Spleen (tissue), 11 donors: ENCODE results near the gene TESMIN. TPM values are rescaled to one million over a fixed set of nuclear protein-coding genes. Genes with fewer than 3 reads are reported as not detected.

Experiments used
- DNase-seq: peaks from one replicate; pipeline ENCODE4 v3.0.0-alpha.2; 2020
- H3K27ac ChIP-seq, 8 donors: fragments of 200-600 bp; sonication (generic) in 7 of 8; 1 replicate in 4 of 8; 2 replicates in 4 of 8; pipeline versions ENCODE4 v1.5.0 to v1.8.0; 2016 to 2021; ENCODE audit warnings: inconsistent platforms in 4 of 8, mild to moderate bottlenecking in 4 of 8, moderate library complexity in 1 of 8
- H3K27me3 ChIP-seq, 7 donors: fragments of 200-600 bp; sonication (generic) in 6 of 7; replicated peaks in 1 of 7; 1 replicate in 4 of 7; 2 replicates in 3 of 7; pipeline versions ENCODE4 v1.5.0 to v1.8.0; 2016 to 2021; ENCODE audit warnings: inconsistent platforms in 3 of 7, mild to moderate bottlenecking in 1 of 7
- H3K36me3 ChIP-seq, 6 donors: fragments of 200-600 bp; sonication (generic) in 5 of 6; 1 replicate in 4 of 6; 2 replicates in 2 of 6; pipeline versions ENCODE4 v1.5.0 to v1.8.0; 2016 to 2021; ENCODE audit warnings: inconsistent platforms in 2 of 6
- H3K4me1 ChIP-seq, 6 donors: fragments of 200-600 bp; sonication (generic) in 5 of 6; 1 replicate in 3 of 6; 2 replicates in 3 of 6; pipeline versions ENCODE4 v1.5.0 to v1.8.0; 2016 to 2021; ENCODE audit warnings: inconsistent platforms in 3 of 6
- H3K4me3 ChIP-seq, 8 donors: fragments of 200-600 bp; sonication (generic) in 7 of 8; 1 replicate in 4 of 8; 2 replicates in 4 of 8; pipeline versions ENCODE4 v1.5.0 to v1.8.0; 2016 to 2021; ENCODE audit warnings: inconsistent platforms in 4 of 8, mild to moderate bottlenecking in 4 of 8, moderate library complexity in 2 of 8
- H3K9me3 ChIP-seq, 8 donors: fragments of 200-600 bp; sonication (generic) in 7 of 8; 1 replicate in 4 of 8; 2 replicates in 4 of 8; pipeline versions ENCODE4 v1.5.0 to v1.8.0; 2016 to 2021; ENCODE audit warnings: inconsistent platforms in 4 of 8
- CTCF ChIP-seq, 11 experiments: fragments of 200-600 bp in 7 of 11; fragments of 450-650 bp in 4 of 11; sonication (generic) in 4 of 11; IDR thresholded peaks in 8 of 11; conservative IDR thresholded peaks in 3 of 11; 1 replicate in 7 of 11; 2 replicates in 4 of 11; pipeline versions ENCODE4 v1.4.0 to v1.8.0; 2016 to 2021; ENCODE audit warnings: antibody characterized with exemption in 11 of 11, inconsistent platforms in 4 of 11, mild to moderate bottlenecking in 1 of 11
- POLR2A ChIP-seq, 3 donors: fragments of 450-650 bp; IDR thresholded peaks; one replicate each; pipeline ENCODE4 v1.5.1; 2017; ENCODE audit warnings: antibody characterized with exemption in 3 of 3, mild to moderate bottlenecking in 1 of 3
- POLR2AphosphoS5 ChIP-seq, 3 donors: sonication (generic); formaldehyde crosslinking; IDR thresholded peaks; one replicate each; pipeline ENCODE4 v1.5.1; 2017; ENCODE audit warnings: antibody characterized with exemption in 3 of 3
- WGBS, 5 donors: extraction: QIAGEN DNeasy Blood & Tissue Kit in 3 of 5; methylation state at CpG; one replicate each; pipeline versions ENCODE4 v1.1.5 to v1.1.7; 2013 to 2018; 5-methylcytosine and 5-hydroxymethylcytosine counted together
- intact Hi-C: fragments of 100-400 bp; cut with DNase I; formaldehyde crosslinking; loops from one replicate; pipeline ENCODE4 v1.15.0; 2023; ENCODE audit warnings: low total_unique reads
- polyA plus RNA-seq, 3 donors: library from polyadenylated mRNA; stranded (reverse); fragments of 200-250 nt; gene quantifications; one replicate each; pipeline ENCODE4 v1.2.1, GENCODE V29; 2013
- total RNA-seq, 7 donors: library from RNA; depleted of rRNA in 3 of 7; stranded (reverse); fragments of >200 nt in 3 of 7; fragmentation: NEBNext Ultra II Directional in 4 of 7; extraction: Animal tissue kit (Norgen Biotek cat#: 25700) in 4 of 7; gene quantifications; one replicate each; pipeline versions ENCODE4 v1.1.0 to v1.2.1, GENCODE V29; 2016 to 2021
- donor health status: healthy with polysubstance abuse.
- donor health status: DM: no; HTN: no; CAD: no; lungs with moderate emphysema.
- donor health status: DM: no; HTN: no; CAD: no.
- donor health status: Bipolar disorder and iron deficiency.
- donor health status: healthy.
- donor health status: DM: no; HTN: no; CAD: no.
- donor health status: DM: yes; HTN: yes; CAD: no.

TESMIN gene
- total and polyA plus RNA-seq, 10 donors: 0.70 to 8.4 (median 4.4) TPM

- Histone ChIP-seq H3K4me3 (no peak overlapping the region), H3K27me3 (no peaks in the 10 kb centered on the region), H3K4me1 (peaks cover 0 to 20% (median 3%) of the 10 kb centered on the region in 6 donors), H3K27ac (no peak overlapping the region), H3K9me3 (no peaks in the 10 kb centered on the region), H3K36me3 (peaks cover 4 to 100% (median 76%) of the 10 kb centered on the region in 6 donors)
- intact Hi-C loops: no loop called here
- TF ChIP-seq POLR2AphosphoS5 (IDR thresholded peaks at IDR 0.05) (no peak), POLR2A (IDR thresholded peaks at IDR 0.05) (no peak), CTCF (IDR thresholded peaks at IDR 0.05 in 8 of 11, conservative IDR thresholded peaks at IDR 0.05 in 3 of 11) (no peak)
- DNase-seq: no peak
- WGBS, 5 donors: 90 to 95% (median 91%) methylated on average over 14 of the region's 14 CpGs
These were observed 12.8 kb upstream of the TESMIN start for GRCh38 chr11:68763926-68764657.

GRCh38 chr11:68763181-68763721, 11.9 kb upstream of the TESMIN start:
- intact Hi-C loops: no loop called here
- H3K36me3 ChIP-seq: peaks cover 6 to 100% (median 77%) of the 10 kb centered on the region in 6 donors
- 69 to 80% (median 76%) methylated on average over 10 of the region's 10 CpGs for WGBS, 5 donors

GRCh38 chr11:68762481-68762880, 11.2 kb upstream of the TESMIN start:
- H3K9me3 ChIP-seq: no peaks in the 10 kb centered on the region
- H3K27me3 ChIP-seq: no peaks in the 10 kb centered on the region
- whole genome bisulfite sequencing, 5 donors: 69 to 86% (median 79%) methylated on average over 15 of the region's 15 CpGs
- no peak for DNase-seq
- peaks cover 0 to 20% (median 3%) of the 10 kb centered on the region in 6 donors for H3K4me1 ChIP-seq
- H3K27ac ChIP-seq: peak overlapping the region in 4 of 8 donors; percentile 14 to 38 (median 29)
- intact Hi-C loops: no loop called here
- H3K36me3 ChIP-seq: peaks cover 10 to 100% (median 82%) of the 10 kb centered on the region in 6 donors
- H3K4me3 ChIP-seq: no peak overlapping the region
- TF ChIP-seq CTCF (IDR thresholded peaks at IDR 0.05 in 8 of 11, conservative IDR thresholded peaks at IDR 0.05 in 3 of 11) (no peak), POLR2AphosphoS5 (IDR thresholded peaks at IDR 0.05) (peak in 1 of 3 donors; percentile 56)

More at GRCh38 chr11:68763181-68763721, 11.9 kb upstream of the TESMIN start:
- TF ChIP-seq POLR2AphosphoS5 (IDR thresholded peaks at IDR 0.05): no peak
- Histone ChIP-seq H3K27me3 (no peaks in the 10 kb centered on the region), H3K4me3 (no peak overlapping the region), H3K27ac (peak overlapping the region in 2 of 8 donors; percentile 8 to 38), H3K4me1 (peaks cover 0 to 20% (median 3%) of the 10 kb centered on the region in 6 donors), H3K9me3 (no peaks in the 10 kb centered on the region)
- no peak for DNase-seq

- Histone ChIP-seq H3K27ac (no peak overlapping the region), H3K27me3 (no peaks in the 10 kb centered on the region), H3K36me3 (peaks cover 10 to 100% (median 86%) of the 10 kb centered on the region in 6 donors), H3K4me1 (peaks cover 0 to 20% (median 3%) of the 10 kb centered on the region in 6 donors), H3K9me3 (no peaks in the 10 kb centered on the region), H3K4me3 (no peak overlapping the region)
- no peak for DNase-seq
- WGBS, 5 donors: 82 to 87% (median 85%) methylated on average over 12 of the region's 12 CpGs
- intact Hi-C loops: no loop called here
- TF ChIP-seq POLR2AphosphoS5 (IDR thresholded peaks at IDR 0.05) (no peak), POLR2A (IDR thresholded peaks at IDR 0.05) (no peak), CTCF (IDR thresholded peaks at IDR 0.05 in 8 of 11, conservative IDR thresholded peaks at IDR 0.05 in 3 of 11) (no peak)
These were observed 10.5 kb upstream of the TESMIN start for GRCh38 chr11:68761801-68762200.
